ENCODE results near the gene ECE1.

GRCh38 chr1:21256776-21257175, 33.5 kb downstream of the ECE1 start:
- TF ChIP-seq CTCF (IDR thresholded peaks at IDR 0.05) (no peak), POLR2A (IDR thresholded peaks at IDR 0.05) (no peak), POLR2AphosphoS5 (IDR thresholded peaks at IDR 0.05) (no peak), EP300 (IDR thresholded peaks at IDR 0.05; ENCODE audit: low read depth) (no peak)

Measured in transverse colon (tissue), 4 donors.